KMS-11 (cell line): ENCODE results near the gene PMM2.
A peak's percentile ranks its signal among the peaks of the same experiment; 100 is the strongest.
"Not testable (repeated sequence)": the region's sequence is repeated elsewhere in the genome, so short reads cannot be mapped to it uniquely, and the experiment has no call there.

Source experiments
- H2AFZ ChIP-seq: fragments of 200-600 bp; sonication (generic); 2 replicates; pipeline ENCODE4 v1.6.1; 2016; ENCODE audit warnings: antibody characterized with exemption, mixed run types, low read depth
- H3K27ac ChIP-seq: fragments of 200-600 bp; sonication (generic); 2 replicates; pipeline ENCODE4 v1.6.1; 2016; ENCODE audit warnings: mild to moderate bottlenecking, mixed run types
- H3K27me3 ChIP-seq: fragments of 200-600 bp; sonication (generic); 2 replicates; pipeline ENCODE4 v1.6.1; 2017; ENCODE audit warnings: mild to moderate bottlenecking, low read depth, mixed run types, moderate library complexity; ENCODE audit not compliant: insufficient read depth
- H3K36me3 ChIP-seq: fragments of 200-600 bp; sonication (generic); 2 replicates; pipeline ENCODE4 v1.6.1; 2017; ENCODE audit warnings: mild to moderate bottlenecking, mixed run types; ENCODE audit not compliant: insufficient read depth
- H3K4me1 ChIP-seq: fragments of 200-600 bp; sonication (generic); 2 replicates; pipeline ENCODE4 v1.6.1; 2016; ENCODE audit warnings: mild to moderate bottlenecking, low read depth, mixed run types; ENCODE audit not compliant: poor library complexity, severe bottlenecking
- H3K4me2 ChIP-seq: fragments of 200-600 bp; sonication (generic); 2 replicates; pipeline ENCODE4 v1.7.0; 2016; ENCODE audit warnings: mild to moderate bottlenecking, mixed run types
- H3K4me3 ChIP-seq: fragments of 200-600 bp; sonication (generic); IDR thresholded peaks from 2 replicates; pipeline ENCODE4 v1.6.1; 2017; ENCODE audit warnings: low read depth, low read length, mixed read lengths; ENCODE audit not compliant: insufficient read depth
- H3K79me2 ChIP-seq: fragments of 200-600 bp; sonication (generic); 2 replicates; pipeline ENCODE4 v1.6.1; 2016; ENCODE audit warnings: low read depth, mixed run types; ENCODE audit not compliant: insufficient read depth
- H3K9ac ChIP-seq: fragments of 200-600 bp; sonication (generic); 2 replicates; pipeline ENCODE4 v1.6.1; 2016; ENCODE audit warnings: mild to moderate bottlenecking, mixed run types
- H4K20me1 ChIP-seq: fragments of 200-600 bp; sonication (generic); 2 replicates; pipeline ENCODE4 v1.6.1; 2016; ENCODE audit warnings: mild to moderate bottlenecking, mixed run types; ENCODE audit not compliant: insufficient read depth
- TF ChIP-seq, protein P1 (sequence below): fragments of 200-600 bp; sonication (generic); conservative IDR thresholded peaks from 2 replicates; pipeline ENCODE4 v1.6.1; 2017; ENCODE audit warnings: low read depth, mild to moderate bottlenecking, antibody characterized with exemption, low read length, moderate library complexity, mixed read lengths

PMM2 gene

DNA sequence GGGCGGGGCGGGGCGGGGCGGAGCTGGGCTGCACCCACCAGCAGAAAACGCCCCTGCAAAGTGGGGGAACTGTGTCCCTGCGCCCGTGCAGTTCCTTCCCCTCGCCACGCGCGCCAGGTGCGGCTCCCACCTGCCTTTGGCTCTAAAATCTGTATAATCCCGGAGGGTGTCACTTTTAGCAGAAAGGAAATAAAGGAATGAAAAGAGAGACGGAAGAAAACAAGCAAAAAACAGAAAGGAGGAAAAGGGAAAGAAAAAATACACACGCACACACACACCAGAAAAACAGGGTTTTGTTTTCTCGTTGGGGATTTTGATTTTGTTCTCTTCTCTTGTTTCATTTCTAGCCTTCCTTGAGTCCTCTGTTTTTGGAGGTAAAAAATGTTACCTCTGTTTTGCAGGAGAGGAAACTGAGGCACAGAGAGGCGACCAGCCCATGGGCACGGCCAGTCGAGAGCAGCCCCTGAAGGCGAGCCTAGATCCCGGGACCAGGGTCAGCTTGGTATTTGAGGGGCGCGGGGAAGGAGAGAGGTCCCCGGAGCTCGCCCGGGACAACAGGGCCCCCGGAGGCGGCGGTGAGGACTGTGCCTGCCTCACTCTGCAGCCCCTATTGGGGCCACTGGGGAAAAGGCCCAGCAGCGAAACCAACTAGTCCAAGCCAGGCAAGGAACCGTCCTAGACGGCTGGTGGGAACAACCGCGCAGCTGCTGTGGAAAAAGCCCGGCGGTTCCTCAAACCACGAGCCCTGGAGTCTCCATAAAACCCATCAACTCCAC, 71.8 kb downstream of the PMM2 start:
- Histone ChIP-seq H3K79me2 (peaks cover 37% of the 10 kb centered on the region), H3K4me3 (no peak overlapping the region), H3K27ac (peak overlapping the region; percentile 23; the same call in 1 of the 2 replicates), H3K4me1 (peaks cover 18% of the 10 kb centered on the region), H2AFZ (peak overlapping the region; percentile 83), H3K36me3 (no peaks in the 10 kb centered on the region), H4K20me1 (0 out of 2 replicates have a peak, but pooled peaks cover under 1% of the 10 kb centered on the region), H3K4me2 (peak overlapping the region; percentile 77), H3K27me3 (no peaks in the 10 kb centered on the region), H3K9ac (peak overlapping the region; percentile 25; the same call in 1 of the 2 replicates)
- TF ChIP-seq, protein P1, sequence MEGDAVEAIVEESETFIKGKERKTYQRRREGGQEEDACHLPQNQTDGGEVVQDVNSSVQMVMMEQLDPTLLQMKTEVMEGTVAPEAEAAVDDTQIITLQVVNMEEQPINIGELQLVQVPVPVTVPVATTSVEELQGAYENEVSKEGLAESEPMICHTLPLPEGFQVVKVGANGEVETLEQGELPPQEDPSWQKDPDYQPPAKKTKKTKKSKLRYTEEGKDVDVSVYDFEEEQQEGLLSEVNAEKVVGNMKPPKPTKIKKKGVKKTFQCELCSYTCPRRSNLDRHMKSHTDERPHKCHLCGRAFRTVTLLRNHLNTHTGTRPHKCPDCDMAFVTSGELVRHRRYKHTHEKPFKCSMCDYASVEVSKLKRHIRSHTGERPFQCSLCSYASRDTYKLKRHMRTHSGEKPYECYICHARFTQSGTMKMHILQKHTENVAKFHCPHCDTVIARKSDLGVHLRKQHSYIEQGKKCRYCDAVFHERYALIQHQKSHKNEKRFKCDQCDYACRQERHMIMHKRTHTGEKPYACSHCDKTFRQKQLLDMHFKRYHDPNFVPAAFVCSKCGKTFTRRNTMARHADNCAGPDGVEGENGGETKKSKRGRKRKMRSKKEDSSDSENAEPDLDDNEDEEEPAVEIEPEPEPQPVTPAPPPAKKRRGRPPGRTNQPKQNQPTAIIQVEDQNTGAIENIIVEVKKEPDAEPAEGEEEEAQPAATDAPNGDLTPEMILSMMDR = no peak

DNA sequence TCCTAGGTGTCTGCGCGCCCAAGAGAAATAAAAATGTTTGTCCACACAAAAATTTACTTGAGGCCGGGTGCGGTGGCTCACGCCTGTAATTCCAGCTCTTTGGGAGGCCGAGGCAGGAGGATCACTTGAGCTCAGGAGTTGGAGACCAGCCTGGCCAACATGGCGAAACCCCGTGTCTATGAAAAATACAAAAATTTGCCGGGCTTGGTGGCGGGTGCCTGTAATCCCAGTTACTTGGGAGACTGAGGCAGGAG, 72.3 kb downstream of the PMM2 start:
- H3K4me2 ChIP-seq = peak overlapping the region; percentile 77; the same call in 1 of the 2 replicates
- H3K27me3 ChIP-seq = not testable (repeated sequence)

DNA sequence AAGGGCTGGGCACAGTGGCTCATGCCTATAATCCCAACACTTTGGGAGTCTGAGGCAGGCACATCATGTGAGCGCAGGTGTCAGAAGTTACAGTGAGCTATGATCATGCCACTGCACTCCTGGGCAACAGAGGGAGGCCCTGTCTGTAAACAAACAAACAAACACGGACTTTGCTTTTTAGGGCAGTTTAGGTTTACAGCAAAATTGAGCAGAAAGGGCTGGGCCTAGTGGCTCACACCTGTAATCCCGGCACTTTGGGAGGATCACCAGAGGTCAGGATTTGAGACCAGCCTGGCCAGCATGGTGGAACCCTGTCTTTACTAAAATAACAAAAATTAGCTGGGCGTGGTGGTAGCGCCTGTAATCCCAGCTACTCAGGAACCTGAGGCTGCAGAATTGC, 74.4 kb downstream of the PMM2 start:
- Histone ChIP-seq H3K79me2 (peaks cover 10% of the 10 kb centered on the region), H3K4me3 (no peak overlapping the region), H3K27me3 (no peaks in the 10 kb centered on the region), H2AFZ (no peak overlapping the region), H3K4me2 (no peak overlapping the region), H4K20me1 (no peaks in the 10 kb centered on the region), H3K27ac (no peak overlapping the region), H3K36me3 (no peaks in the 10 kb centered on the region), H3K4me1 (peaks cover 9% of the 10 kb centered on the region), H3K9ac (no peak overlapping the region)
- TF ChIP-seq, protein P1 = no peak

More for the DNA sequence above, 72.3 kb downstream of the PMM2 start:
- Histone ChIP-seq H3K4me1 (peaks cover 16% of the 10 kb centered on the region), H3K79me2 (peaks cover 32% of the 10 kb centered on the region), H2AFZ (peak overlapping the region; percentile 83; the same call in 1 of the 2 replicates)
- H4K20me1 ChIP-seq, H3K9ac ChIP-seq, H3K36me3 ChIP-seq, H3K27ac ChIP-seq, H3K4me3 ChIP-seq: not testable (repeated sequence)

DNA sequence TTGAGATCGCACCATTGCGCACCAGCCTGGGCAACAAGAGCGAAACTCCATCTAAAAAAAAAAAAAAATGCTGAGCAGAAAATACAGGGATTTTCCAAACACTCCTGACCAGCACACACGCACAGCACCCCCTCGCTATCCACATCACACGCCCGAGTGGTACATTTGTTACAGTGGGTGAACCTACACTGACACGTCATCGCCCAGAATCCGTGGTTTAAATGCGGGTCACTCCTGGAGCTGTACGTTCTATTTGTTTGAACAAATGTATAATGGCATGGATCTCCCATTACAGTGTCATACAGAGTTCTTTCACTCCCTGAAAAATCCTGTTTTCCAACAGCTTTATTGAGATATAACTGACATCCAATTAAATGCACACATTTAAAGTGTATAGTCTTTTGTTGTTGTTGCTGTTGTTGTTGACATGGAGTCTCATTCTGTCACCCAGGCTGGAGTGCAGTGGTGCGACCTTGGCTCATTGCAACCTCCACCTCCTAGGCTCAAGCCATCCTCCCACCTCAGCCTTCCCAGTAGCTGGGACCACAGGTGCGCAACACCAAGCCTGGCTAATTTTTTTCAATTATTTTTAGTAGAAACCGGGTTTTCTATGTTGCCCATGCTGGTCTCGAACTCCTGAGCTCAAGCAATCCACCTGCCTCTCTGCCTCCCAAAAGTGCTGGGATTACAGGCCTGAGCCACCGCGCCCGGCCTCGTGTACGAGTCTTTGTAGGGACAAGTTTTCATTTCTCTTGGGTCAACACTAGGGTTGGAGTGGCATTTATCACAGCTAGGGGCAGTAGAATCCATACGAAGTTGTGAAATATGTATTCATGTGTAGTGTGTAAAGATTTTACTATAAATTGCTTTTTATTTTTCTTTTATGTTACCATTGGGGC, 75.6 kb downstream of the PMM2 start:
- Histone ChIP-seq H4K20me1 (no peaks in the 10 kb centered on the region), H3K36me3 (no peaks in the 10 kb centered on the region), H2AFZ (no peak overlapping the region), H3K4me1 (peaks cover 5% of the 10 kb centered on the region), H3K4me2 (no peak overlapping the region), H3K79me2 (no peaks in the 10 kb centered on the region), H3K27ac (no peak overlapping the region), H3K4me3 (no peak overlapping the region), H3K9ac (no peak overlapping the region), H3K27me3 (no peaks in the 10 kb centered on the region)
- TF ChIP-seq, protein P1 = peak; percentile 22; the same call in 1 of the 2 replicates

DNA sequence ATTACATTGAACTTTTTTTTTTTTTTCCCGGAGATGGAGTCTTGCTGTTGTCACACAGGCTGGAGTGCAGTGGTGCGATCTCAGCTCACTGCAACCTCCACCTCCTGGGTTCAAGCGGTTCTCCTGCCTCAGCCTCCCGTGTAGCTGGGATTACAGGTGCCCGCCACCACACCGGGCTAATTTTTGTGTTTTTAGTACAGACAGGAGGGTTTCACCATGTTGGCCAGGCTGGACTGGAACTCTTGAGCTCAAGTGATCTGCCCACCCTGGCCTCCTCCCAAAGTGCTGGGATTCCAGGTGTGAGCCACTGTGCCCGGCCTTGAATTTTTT, 76.2 kb downstream of the PMM2 start:
- not testable (repeated sequence) for H3K27ac ChIP-seq, H3K36me3 ChIP-seq, H4K20me1 ChIP-seq, H3K4me3 ChIP-seq, H3K9ac ChIP-seq, H3K27me3 ChIP-seq, H3K79me2 ChIP-seq, H3K4me2 ChIP-seq, H3K4me1 ChIP-seq, H2AFZ ChIP-seq
